Thyroid gland (tissue), 4 donors: ENCODE results near the gene LRRC8E. TPM values are rescaled to one million over a fixed set of nuclear protein-coding genes. Genes with fewer than 3 reads are reported as not detected.

Experiments used
- DNase-seq, 2 donors: peaks; one replicate each; pipeline ENCODE4 v3.0.0-alpha.2; 2019
- H3K27ac ChIP-seq, 3 donors: fragments of 200-600 bp; sonication (generic); 1 replicate in 2 of 3; 2 replicates in 1 of 3; pipeline ENCODE4 v1.5.1; 2016 to 2019; ENCODE audit warnings: mild to moderate bottlenecking in 1 of 3, moderate library complexity in 1 of 3
- H3K27me3 ChIP-seq: fragments of 200-600 bp; sonication (generic); one replicate; pipeline ENCODE4 v1.5.1; 2019
- H3K36me3 ChIP-seq, 2 donors: fragments of 200-600 bp; sonication (generic); one replicate each; pipeline ENCODE4 v1.5.1; 2016 to 2019
- H3K4me1 ChIP-seq, 2 donors: fragments of 200-600 bp; sonication (generic); one replicate each; pipeline ENCODE4 v1.5.1; 2017 to 2019
- H3K4me3 ChIP-seq, 3 donors: fragments of 200-600 bp; sonication (generic); replicated peaks in 1 of 3; 1 replicate in 2 of 3; 2 replicates in 1 of 3; pipeline ENCODE4 v1.5.1; 2016; ENCODE audit warnings: mild to moderate bottlenecking in 1 of 3
- H3K9me3 ChIP-seq: fragments of 200-600 bp; sonication (generic); one replicate; pipeline ENCODE4 v1.5.1; 2017
- CTCF ChIP-seq, 6 experiments: fragments of 200-600 bp in 3 of 6; fragments of 450-650 bp in 3 of 6; sonication (generic) in 3 of 6; IDR thresholded peaks; one replicate each; pipeline ENCODE4 v1.5.1; 2016 to 2019; ENCODE audit warnings: antibody characterized with exemption in 6 of 6, mild to moderate bottlenecking in 2 of 6, inconsistent platforms in 1 of 6, moderate library complexity in 1 of 6
- POLR2A ChIP-seq, 2 donors: fragments of 450-650 bp; IDR thresholded peaks; one replicate each; pipeline ENCODE4 v1.6.1; 2017; ENCODE audit warnings: antibody characterized with exemption in 2 of 2, mild to moderate bottlenecking in 2 of 2, moderate library complexity in 1 of 2
- WGBS, 2 donors: methylation state at CpG; one replicate each; pipeline ENCODE4 v1.1.5; 2017; 5-methylcytosine and 5-hydroxymethylcytosine counted together
- intact Hi-C: fragments of 100-400 bp; cut with DNase I; formaldehyde crosslinking; loops from one replicate; pipeline ENCODE4 v1.15.1; 2023
- total RNA-seq, 4 donors: library from RNA; depleted of rRNA; stranded (reverse); fragments of >200 nt; gene quantifications; one replicate each; pipeline ENCODE4 v1.2.3, GENCODE V29; 2016

The LRRC8E gene
- total RNA-seq, 4 donors from 2014 or later = 1.4 to 3.3 (median 2.3) TPM

GRCh38 chr19:7905859-7906258 is 17.5 kb downstream of the LRRC8E start:
- Histone ChIP-seq H3K9me3 (no peaks in the 10 kb centered on the region), H3K4me3 (no peak overlapping the region), H3K36me3 (peaks cover 16 to 23% of the 10 kb centered on the region in 2 donors), H3K27me3 (no peaks in the 10 kb centered on the region), H3K27ac (no peak overlapping the region), H3K4me1 (peaks cover 23 to 25% of the 10 kb centered on the region in 2 donors)
- TF ChIP-seq POLR2A (IDR thresholded peaks at IDR 0.05) (no peak), CTCF (IDR thresholded peaks at IDR 0.05) (no peak)
- DNase-seq = no peak
- intact Hi-C loops = loop anchor here (2.0 kb wide), 1 partner anchor 13 kb away; no protein-coding TSS in a partner anchor
- WGBS, 2 donors = 87 to 89% methylated on average over 10 of the region's 10 CpGs

- H3K27me3 ChIP-seq = no peaks in the 10 kb centered on the region
- no peak overlapping the region for H3K27ac ChIP-seq
- DNase-seq = no peak
- peaks cover 23 to 25% of the 10 kb centered on the region in 2 donors for H3K4me1 ChIP-seq
- no peak overlapping the region for H3K4me3 ChIP-seq
- intact Hi-C loops = no loop called here
- peaks cover 29 to 36% of the 10 kb centered on the region in 2 donors for H3K36me3 ChIP-seq
- 85 to 95% methylated on average over 18 to 19 of the region's 19 CpGs for WGBS, 2 donors
- no peak for TF ChIP-seq POLR2A (IDR thresholded peaks at IDR 0.05)
- TF ChIP-seq CTCF (IDR thresholded peaks at IDR 0.05) = no peak
- no peaks in the 10 kb centered on the region for H3K9me3 ChIP-seq
Measured at GRCh38 chr19:7907122-7907521, 18.8 kb downstream of the LRRC8E start.

- Histone ChIP-seq H3K9me3 (no peaks in the 10 kb centered on the region), H3K36me3 (peaks cover 33 to 40% of the 10 kb centered on the region in 2 donors), H3K27ac (no peak overlapping the region), H3K4me1 (peaks cover 22 to 24% of the 10 kb centered on the region in 2 donors), H3K4me3 (no peak overlapping the region), H3K27me3 (no peaks in the 10 kb centered on the region)
- 89 to 94% methylated on average over 11 of the region's 11 CpGs for WGBS, 2 donors
- intact Hi-C loops = no loop called here
- no peak for TF ChIP-seq POLR2A (IDR thresholded peaks at IDR 0.05)
- no peak for TF ChIP-seq CTCF (IDR thresholded peaks at IDR 0.05)
- no peak for DNase-seq
Measured at GRCh38 chr19:7907544-7907943, 19.2 kb downstream of the LRRC8E start.

GRCh38 chr19:7908078-7908699 is 19.9 kb downstream of the LRRC8E start:
- Histone ChIP-seq H3K27me3 (no peaks in the 10 kb centered on the region), H3K36me3 (peaks cover 38 to 46% of the 10 kb centered on the region in 2 donors), H3K9me3 (no peaks in the 10 kb centered on the region), H3K4me1 (peaks cover 17 to 18% of the 10 kb centered on the region in 2 donors), H3K27ac (no peak overlapping the region), H3K4me3 (no peak overlapping the region)
- TF ChIP-seq POLR2A (IDR thresholded peaks at IDR 0.05) = no peak
- TF ChIP-seq CTCF (IDR thresholded peaks at IDR 0.05) = no peak
- 81 to 84% methylated on average over 14 of the region's 14 CpGs for WGBS, 2 donors
- DNase-seq = no peak
- intact Hi-C loops = no loop called here

GRCh38 chr19:7908742-7909461 is 20.6 kb downstream of the LRRC8E start:
- no peaks in the 10 kb centered on the region for H3K27me3 ChIP-seq
- intact Hi-C loops = no loop called here
- H3K9me3 ChIP-seq = no peaks in the 10 kb centered on the region
- H3K36me3 ChIP-seq = peaks cover 38 to 46% of the 10 kb centered on the region in 2 donors
- no peak overlapping the region for H3K27ac ChIP-seq
- no peak for TF ChIP-seq CTCF (IDR thresholded peaks at IDR 0.05)
- TF ChIP-seq POLR2A (IDR thresholded peaks at IDR 0.05) = no peak
- no peak overlapping the region for H3K4me3 ChIP-seq
- H3K4me1 ChIP-seq = peaks cover 17 to 18% of the 10 kb centered on the region in 2 donors
- WGBS, 2 donors = 90 to 93% methylated on average over 11 to 15 of the region's 19 CpGs
- DNase-seq = no peak
